OCI-LY1 (cell line): Measurements from ENCODE around the gene EBF3.

Experiments used
- H2AFZ ChIP-seq: fragments of 200-600 bp; sonication (generic), shearing (Covaris generic); 2 replicates; pipeline ENCODE4 v1.6.0; 2014; ENCODE audit warnings: antibody characterized with exemption, mild to moderate bottlenecking, low read length
- H3F3A ChIP-seq: fragments of 200-600 bp; sonication (generic), shearing (Covaris generic); 2 replicates; pipeline ENCODE4 v1.6.0; 2014; ENCODE audit warnings: mild to moderate bottlenecking, antibody characterized with exemption, low read length, moderate library complexity; ENCODE audit not compliant: insufficient read depth
- H3K27ac ChIP-seq: fragments of 200-600 bp; sonication (generic); 2 replicates; pipeline ENCODE4 v1.5.1; 2014; ENCODE audit warnings: low read length, mixed run types, mild to moderate bottlenecking, low read depth; ENCODE audit not compliant: poor library complexity, severe bottlenecking
- H3K27me3 ChIP-seq: fragments of 200-600 bp; sonication (generic); 2 replicates; pipeline ENCODE4 v1.6.0; 2014; ENCODE audit warnings: antibody characterized with exemption, mild to moderate bottlenecking, low read length, moderate library complexity; ENCODE audit not compliant: insufficient read depth
- H3K36me3 ChIP-seq: fragments of 200-600 bp; sonication (generic); 2 replicates; pipeline ENCODE4 v1.6.1; 2014; ENCODE audit warnings: mild to moderate bottlenecking, antibody characterized with exemption, low read length, moderate library complexity, mixed read lengths; ENCODE audit not compliant: insufficient read depth
- H3K4me1 ChIP-seq: fragments of 200-600 bp; sonication (generic); 2 replicates; pipeline ENCODE4 v1.5.1; 2014; ENCODE audit warnings: mild to moderate bottlenecking, low read length, moderate library complexity; ENCODE audit not compliant: insufficient read depth, severe bottlenecking
- H3K4me2 ChIP-seq: fragments of 200-600 bp; sonication (generic), shearing (Covaris generic); 2 replicates; pipeline ENCODE4 v1.6.1; 2014; ENCODE audit warnings: low read length
- H3K4me3 ChIP-seq: fragments of 200-600 bp; sonication (generic); 2 replicates; pipeline ENCODE4 v1.5.1; 2014; ENCODE audit warnings: low read length, low read depth, mild to moderate bottlenecking, mixed read lengths; ENCODE audit not compliant: poor library complexity, severe bottlenecking
- H3K79me2 ChIP-seq: fragments of 200-600 bp; shearing (Covaris generic); 2 replicates; pipeline ENCODE4 v1.6.1; 2016; ENCODE audit warnings: mixed run types, low read length, mixed read lengths; ENCODE audit not compliant: insufficient read depth
- H3K9ac ChIP-seq: fragments of 200-600 bp; sonication (generic), shearing (Covaris generic); 2 replicates; pipeline ENCODE4 v1.6.1; 2014; ENCODE audit warnings: mild to moderate bottlenecking, low read length, mixed read lengths
- H3K9me2 ChIP-seq: fragments of 200-600 bp; sonication (generic), shearing (Covaris generic); 2 replicates; pipeline ENCODE4 v1.6.1; 2014; ENCODE audit warnings: low read depth, mild to moderate bottlenecking, low read length, mixed read lengths
- H3K9me3 ChIP-seq: fragments of 200-600 bp; shearing (Covaris generic); 2 replicates; pipeline ENCODE4 v1.6.1; 2014; ENCODE audit warnings: low read length, mixed read lengths
- H4K20me1 ChIP-seq: fragments of 200-600 bp; sonication (generic), shearing (Covaris generic); 2 replicates; pipeline ENCODE4 v1.6.0; 2016; ENCODE audit warnings: mild to moderate bottlenecking, low read length; ENCODE audit not compliant: insufficient read depth
- CTCF ChIP-seq: fragments of 200-600 bp; sonication (generic), shearing (Covaris generic); IDR thresholded peaks from 2 replicates; pipeline ENCODE4 v1.5.1; 2017; ENCODE audit warnings: mild to moderate bottlenecking, antibody characterized with exemption, low read length, moderate library complexity, mixed read lengths
- EZH2 ChIP-seq: fragments of 200-600 bp; sonication (generic), shearing (Covaris generic); IDR thresholded peaks from 2 replicates; pipeline ENCODE4 v1.8.0; 2017; ENCODE audit warnings: borderline replicate concordance, mixed run types, mild to moderate bottlenecking, antibody characterized with exemption, low read length, moderate library complexity, mixed read lengths

EBF3 gene

GRCh38 chr10:129820451-129820850, 143.6 kb downstream of the EBF3 start:
- Histone ChIP-seq H3K4me1 (no peaks in the 10 kb centered on the region), H3K9ac (no peak overlapping the region)
- TF ChIP-seq EZH2, result no peak
- TF ChIP-seq CTCF, result no peak

GRCh38 chr10:129816656-129817045, 147.4 kb downstream of the EBF3 start:
- no peaks in the 10 kb centered on the region; the same call in 1 of the 2 replicates for H3K27me3 ChIP-seq
- no peak overlapping the region for H3K4me3 ChIP-seq
- H3K4me1 ChIP-seq, result no peaks in the 10 kb centered on the region
- 0 out of 2 replicates have a peak, but pooled peaks cover 3% of the 10 kb centered on the region for H3K9me3 ChIP-seq
- no peak overlapping the region for H3K9ac ChIP-seq
- H4K20me1 ChIP-seq, result no peaks in the 10 kb centered on the region
- H3K9me2 ChIP-seq, result no peaks in the 10 kb centered on the region
- H2AFZ ChIP-seq, result no peak overlapping the region
- no peak for TF ChIP-seq EZH2
- TF ChIP-seq CTCF, result no peak
- H3K79me2 ChIP-seq, result no peaks in the 10 kb centered on the region
- no peak overlapping the region for H3K4me2 ChIP-seq
- no peaks in the 10 kb centered on the region for H3F3A ChIP-seq
- no peak overlapping the region for H3K27ac ChIP-seq
- H3K36me3 ChIP-seq, result no peaks in the 10 kb centered on the region; the same call in 1 of the 2 replicates

More at GRCh38 chr10:129820451-129820850, 143.6 kb downstream of the EBF3 start:
- no peaks in the 10 kb centered on the region for H3K79me2 ChIP-seq
- H3K27ac ChIP-seq, result no peak overlapping the region
- no peak overlapping the region for H2AFZ ChIP-seq
- H3K36me3 ChIP-seq, result no peaks in the 10 kb centered on the region
- no peak overlapping the region for H3K4me3 ChIP-seq
- 0 out of 2 replicates have a peak, but pooled peaks cover 3% of the 10 kb centered on the region for H3K9me3 ChIP-seq
- no peaks in the 10 kb centered on the region for H4K20me1 ChIP-seq
- H3F3A ChIP-seq, result no peaks in the 10 kb centered on the region
- no peaks in the 10 kb centered on the region for H3K9me2 ChIP-seq
- H3K4me2 ChIP-seq, result no peak overlapping the region
- H3K27me3 ChIP-seq, result no peaks in the 10 kb centered on the region; the same call in 1 of the 2 replicates

GRCh38 chr10:129815898-129816655, 148.0 kb downstream of the EBF3 start:
- H3K27me3 ChIP-seq, result no peaks in the 10 kb centered on the region; the same call in 1 of the 2 replicates
- TF ChIP-seq CTCF, result no peak
- no peak for TF ChIP-seq EZH2
- no peaks in the 10 kb centered on the region for H3K79me2 ChIP-seq

More at GRCh38 chr10:129815898-129816655, 148.0 kb downstream of the EBF3 start:
- Histone ChIP-seq H3K9me2 (no peaks in the 10 kb centered on the region), H3K4me1 (no peaks in the 10 kb centered on the region), H3K4me3 (no peak overlapping the region), H4K20me1 (no peaks in the 10 kb centered on the region), H3K36me3 (no peaks in the 10 kb centered on the region; the same call in 1 of the 2 replicates), H3K27ac (no peak overlapping the region), H2AFZ (no peak overlapping the region), H3F3A (no peaks in the 10 kb centered on the region), H3K4me2 (no peak overlapping the region), H3K9ac (no peak overlapping the region), H3K9me3 (0 out of 2 replicates have a peak, but pooled peaks cover 3% of the 10 kb centered on the region)
